HCT116 (cell line): ENCODE measurements around the gene AFF1. TPM values are rescaled to one million over a fixed set of nuclear protein-coding genes. Genes with fewer than 3 reads are reported as not detected.

Experiments used
- ATAC-seq: fragments of 200-7000 bp; cut with Tn5 transposase; 2 replicates; pipeline ENCODE4 v1.9.1; 2020; ENCODE audit warnings: mild to moderate bottlenecking, moderate library complexity
- BruUV-seq: library from RNA; stranded (reverse); fragments of 400-500 nt; replicated peaks from 2 replicates; lab custom pipeline; 2021; lab: Mats Ljungman, UMichigan
- CTCF ChIA-PET: fragments of 300-600 bp; sonication (Branson Sonifier 250); formaldehyde crosslinking; loops from one replicate; lab custom pipeline; 2021; ENCODE audit warnings: antibody characterized with exemption; lab: Charles Lee
- POLR2A ChIA-PET: fragments of 300-600, 350-600 bp; sonication (Branson Sonifier 250); formaldehyde crosslinking; loops from one replicate; lab custom pipeline; 2021; ENCODE audit warnings: antibody characterized with exemption; lab: Charles Lee
- RAD21 ChIA-PET, 2 experiments: fragments of 300-600 bp; sonication (Branson Sonifier 250); formaldehyde crosslinking; loops; one replicate each; lab custom pipeline; 2023; ENCODE audit warnings: low total read pairs in 2 of 2; ENCODE audit not compliant: uncharacterized antibody in 2 of 2, unreplicated experiment in 2 of 2, low non-redundant PET in 1 of 2; lab: Charles Lee
- DNase-seq: peaks from one replicate; pipeline ENCODE4 v3.0.0-alpha.2; 2010; ENCODE audit warnings: low read depth, low spot score
- H2AFZ ChIP-seq: fragments of 200-600 bp; shearing (Covaris generic), sonication (generic); 2 replicates; pipeline ENCODE4 v1.6.1; 2017; ENCODE audit warnings: low read depth, mixed run types, mixed read lengths, antibody characterized with exemption, low read length; ENCODE audit not compliant: poor library complexity, severe bottlenecking
- H3K27ac ChIP-seq: 2 replicates; pipeline ENCODE4 v1.5.1; 2012; ENCODE audit warnings: low read depth, low read length
- H3K27me3 ChIP-seq: fragments of 200-600 bp; sonication (generic); 2 replicates; pipeline ENCODE4 v1.6.1; 2016; ENCODE audit warnings: mixed run types, low read length, mixed read lengths; ENCODE audit not compliant: insufficient read depth
- H3K36me3 ChIP-seq, 2 experiments: fragments of 200-500 bp in 1 of 2; fragments of 200-600 bp in 1 of 2; sonication (Bioruptor generic) in 1 of 2; sonication (generic) in 1 of 2; 2 replicates each; pipeline versions ENCODE4 v1.5.1 to v1.6.1; 2014 to 2016; ENCODE audit warnings: low read length in 2 of 2, inconsistent platforms in 1 of 2, mixed read lengths in 1 of 2, mixed run types in 1 of 2; ENCODE audit not compliant: insufficient read depth in 2 of 2, control insufficient read depth in 1 of 2
- H3K4me1 ChIP-seq, 2 experiments: fragments of 200-600 bp in 1 of 2; sonication (generic) in 1 of 2; 2 replicates each; pipeline versions ENCODE4 v1.5.1 to v1.6.1; 2012 to 2017; ENCODE audit warnings: low read length in 2 of 2, inconsistent platforms in 1 of 2, mild to moderate bottlenecking in 1 of 2, mixed read lengths in 1 of 2, mixed run types in 1 of 2, moderate library complexity in 1 of 2; ENCODE audit not compliant: insufficient read depth in 2 of 2, control insufficient read depth in 1 of 2
- H3K4me2 ChIP-seq: fragments of 200-600 bp; sonication (generic); 2 replicates; pipeline ENCODE4 v1.6.1; 2017; ENCODE audit warnings: mixed run types, low read length, mixed read lengths
- H3K4me3 ChIP-seq, 2 experiments: fragments of 200-600 bp in 1 of 2; sonication (generic) in 1 of 2; replicated peaks in 1 of 2; 2 replicates each; pipeline ENCODE4 v1.5.1; 2011 to 2016; ENCODE audit warnings: low read length in 2 of 2, control low read depth in 1 of 2, low read depth in 1 of 2, mild to moderate bottlenecking in 1 of 2, mixed read lengths in 1 of 2, mixed run types in 1 of 2
- H3K79me2 ChIP-seq: fragments of 200-600 bp; sonication (generic); 2 replicates; pipeline ENCODE4 v1.6.1; 2017; ENCODE audit warnings: mild to moderate bottlenecking, mixed run types, low read length, moderate library complexity, mixed read lengths; ENCODE audit not compliant: insufficient read depth
- H3K9ac ChIP-seq: fragments of 200-600 bp; sonication (generic); 2 replicates; pipeline ENCODE4 v1.6.1; 2016; ENCODE audit warnings: low read length, mixed read lengths
- H3K9me2 ChIP-seq: fragments of 200-600 bp; sonication (generic), shearing (Covaris generic); 2 replicates; pipeline ENCODE4 v1.6.1; 2017; ENCODE audit warnings: mixed run types, mild to moderate bottlenecking, moderate library complexity; ENCODE audit not compliant: insufficient read depth
- H3K9me3 ChIP-seq, 2 experiments: fragments of 200-500 bp in 1 of 2; fragments of 200-600 bp in 1 of 2; sonication (Bioruptor generic) in 1 of 2; sonication (generic) in 1 of 2; 2 replicates each; pipeline ENCODE4 v1.6.1; 2014 to 2017; ENCODE audit warnings: low read length in 2 of 2, mixed read lengths in 2 of 2, inconsistent platforms in 1 of 2, low read depth in 1 of 2, mild to moderate bottlenecking in 1 of 2, mixed run types in 1 of 2, moderate library complexity in 1 of 2; ENCODE audit not compliant: control insufficient read depth in 1 of 2, insufficient read depth in 1 of 2
- H4K20me1 ChIP-seq: fragments of 200-600 bp; sonication (generic), shearing (Covaris generic); 2 replicates; pipeline ENCODE4 v1.6.1; 2017; ENCODE audit warnings: mixed run types, mild to moderate bottlenecking, moderate library complexity; ENCODE audit not compliant: insufficient read depth
- CEBPB ChIP-seq: IDR thresholded peaks from 2 replicates; pipeline ENCODE4 v1.6.1; 2012; ENCODE audit warnings: low read depth
- ELF1 ChIP-seq: IDR thresholded peaks from 2 replicates; pipeline ENCODE4 v1.6.1; 2012; ENCODE audit warnings: low read depth, borderline replicate concordance
- EZH2 ChIP-seq: fragments of 200-600 bp; sonication (generic); IDR thresholded peaks from 2 replicates; pipeline ENCODE4 v1.6.1; 2017; ENCODE audit warnings: antibody characterized with exemption, mixed run types
- POLR2A ChIP-seq: IDR thresholded peaks from 2 replicates; pipeline ENCODE4 v1.7.0; 2011; ENCODE audit warnings: borderline replicate concordance; ENCODE audit not compliant: insufficient read depth, insufficient read length; ENCODE audit errors: extremely low read depth
- POLR2AphosphoS5 ChIP-seq: IDR thresholded peaks from 2 replicates; pipeline ENCODE4 v1.6.1; 2011; ENCODE audit warnings: mild to moderate bottlenecking, low read depth, low read length, moderate library complexity
- YY1 ChIP-seq: IDR thresholded peaks from 2 replicates; pipeline ENCODE4 v1.6.1; 2011; ENCODE audit warnings: low read length, low read depth, moderate library complexity, mild to moderate bottlenecking; ENCODE audit not compliant: insufficient replicate concordance; ENCODE audit errors: extremely low read depth
- intact Hi-C: fragments of 100-400 bp; cut with micrococcal nuclease; formaldehyde crosslinking; loops from 2 replicates; pipeline ENCODE4 v1.10.0; 2022
- total RNA-seq: library from RNA; stranded (reverse); gene quantifications from one replicate; pipeline ENCODE4 v1.2.1, GENCODE V29; 2021; ENCODE audit not compliant: unreplicated experiment
- TF ChIP-seq, protein P1 (sequence below): IDR thresholded peaks from 2 replicates; pipeline ENCODE4 v1.6.1; 2012
- TF ChIP-seq, protein P2 (sequence below): IDR thresholded peaks from 2 replicates; pipeline ENCODE4 v1.6.1; 2011; ENCODE audit warnings: mild to moderate bottlenecking, low read length, moderate library complexity; ENCODE audit not compliant: insufficient replicate concordance; ENCODE audit errors: extremely low read depth

AFF1 gene
- total RNA-seq, 1 experiment from 2014 or later, result 43.1 TPM

DNA sequence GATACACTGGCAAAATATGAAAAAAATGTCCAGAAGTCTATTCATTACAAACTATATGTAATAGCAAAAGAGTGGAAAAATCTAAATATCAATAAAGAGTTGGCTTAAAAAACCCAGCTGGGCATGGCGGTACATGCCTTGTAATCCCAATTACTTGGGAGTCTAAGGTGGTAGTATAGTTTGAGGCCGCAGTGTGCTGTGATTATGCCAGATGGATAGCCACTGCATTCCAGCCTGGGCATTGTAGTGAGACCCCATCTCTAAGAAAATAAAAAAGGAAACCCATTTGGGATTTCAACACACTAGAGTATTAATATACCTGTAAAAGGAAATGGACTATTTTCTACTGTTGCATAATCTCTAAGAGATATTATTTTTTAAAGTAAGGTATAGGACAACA is 45.4 kb downstream of the AFF1 start:
- no peak overlapping the region for H2AFZ ChIP-seq
- no peak for DNase-seq
- POLR2A ChIA-PET, result interaction anchor here (0.8 kb wide), 1 partner anchor 25 kb away, joined by 4 read pairs; no protein-coding TSS in a partner anchor
- no TSS peak for BruUV-seq
- no peak overlapping the region for H3K4me3 ChIP-seq
- H3K36me3 ChIP-seq, result no peaks in the 10 kb centered on the region
- H3K79me2 ChIP-seq, result no peaks in the 10 kb centered on the region
- TF ChIP-seq, protein P1, sequence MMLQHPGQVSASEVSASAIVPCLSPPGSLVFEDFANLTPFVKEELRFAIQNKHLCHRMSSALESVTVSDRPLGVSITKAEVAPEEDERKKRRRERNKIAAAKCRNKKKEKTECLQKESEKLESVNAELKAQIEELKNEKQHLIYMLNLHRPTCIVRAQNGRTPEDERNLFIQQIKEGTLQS, result no peak
- TF ChIP-seq, protein P2, sequence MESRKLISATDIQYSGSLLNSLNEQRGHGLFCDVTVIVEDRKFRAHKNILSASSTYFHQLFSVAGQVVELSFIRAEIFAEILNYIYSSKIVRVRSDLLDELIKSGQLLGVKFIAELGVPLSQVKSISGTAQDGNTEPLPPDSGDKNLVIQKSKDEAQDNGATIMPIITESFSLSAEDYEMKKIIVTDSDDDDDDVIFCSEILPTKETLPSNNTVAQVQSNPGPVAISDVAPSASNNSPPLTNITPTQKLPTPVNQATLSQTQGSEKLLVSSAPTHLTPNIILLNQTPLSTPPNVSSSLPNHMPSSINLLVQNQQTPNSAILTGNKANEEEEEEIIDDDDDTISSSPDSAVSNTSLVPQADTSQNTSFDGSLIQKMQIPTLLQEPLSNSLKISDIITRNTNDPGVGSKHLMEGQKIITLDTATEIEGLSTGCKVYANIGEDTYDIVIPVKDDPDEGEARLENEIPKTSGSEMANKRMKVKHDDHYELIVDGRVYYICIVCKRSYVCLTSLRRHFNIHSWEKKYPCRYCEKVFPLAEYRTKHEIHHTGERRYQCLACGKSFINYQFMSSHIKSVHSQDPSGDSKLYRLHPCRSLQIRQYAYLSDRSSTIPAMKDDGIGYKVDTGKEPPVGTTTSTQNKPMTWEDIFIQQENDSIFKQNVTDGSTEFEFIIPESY, result no peak
- no peak for TF ChIP-seq CEBPB
- TF ChIP-seq YY1, result no peak
- TF ChIP-seq EZH2, result no peak
- no peak for TF ChIP-seq POLR2AphosphoS5
- no peak for TF ChIP-seq ELF1
- no peak for TF ChIP-seq POLR2A
- TF ChIP-seq, all 23 proteins: peak for 0
- ATAC-seq, result no peak
- ChIA-PET CTCF (no interaction called here), RAD21 (no interaction called here)
- Histone ChIP-seq H3K4me2 (no peak overlapping the region), H3K9me3 (no peaks in the 10 kb centered on the region), H3K9me2 (no peaks in the 10 kb centered on the region), H3K27me3 (no peaks in the 10 kb centered on the region), H3K9ac (no peak overlapping the region), H4K20me1 (no peaks in the 10 kb centered on the region), H3K27ac (no peak overlapping the region), H3K4me1 (peaks cover 20 to 23% of the 10 kb centered on the region in 2 experiments)
- intact Hi-C loops, result no loop called here
